GM08714 (cell line): Measurements from ENCODE around the gene PLEKHG4.

Source experiments
- H3K4me3 ChIP-seq: fragments of 200-500 bp; sonication (Bioruptor generic); 2 replicates; pipeline ENCODE4 v1.5.1; 2014; ENCODE audit warnings: mild to moderate bottlenecking, low read length, inconsistent platforms
- ZNF274 ChIP-seq: IDR thresholded peaks from 2 replicates; pipeline ENCODE4 v1.6.1; 2012; ENCODE audit warnings: mild to moderate bottlenecking, low read depth, low read length

The PLEKHG4 gene

GRCh38 chr16:67336648-67337047 is 57.3 kb downstream of the PLEKHG4 start:
- no peak for TF ChIP-seq ZNF274
- no peak overlapping the region for H3K4me3 ChIP-seq
